NCI-H526 (cell line): Measurements from ENCODE around the gene BFSP2.
"Not testable (repeated sequence)": the region's sequence is repeated elsewhere in the genome, so short reads cannot be mapped to it uniquely, and the experiment has no call there.

Source experiments
- DNase-seq, 2 experiments: peaks; one replicate each; lab custom pipeline; 2025; lab: John Stamatoyannopoulos, UW

Gene BFSP2

GRCh38 chr3:133520286-133520685, 120.4 kb downstream of the BFSP2 start:
- DNase-seq: no peak

- not testable (repeated sequence) for DNase-seq
These were observed 121.1 kb downstream of the BFSP2 start for GRCh38 chr3:133520938-133521337.

GRCh38 chr3:133521946-133522345, 122.1 kb downstream of the BFSP2 start:
- no peak for DNase-seq

- not testable (repeated sequence) for DNase-seq
These were observed 123.9 kb downstream of the BFSP2 start for GRCh38 chr3:133523758-133524157.
